Measurements from ENCODE around the gene LRP6. TPM values are rescaled to one million over a fixed set of nuclear protein-coding genes. Genes with fewer than 3 reads are reported as not detected.

The LRP6 gene
- total and polyA plus RNA-seq, 10 of the 15 experiments (the other 5 are each of a cell fraction or from before 2014, with no cell fraction given), result 1.5 to 14.9 (median 6.1) TPM

GRCh38 chr12:12157424-12157823 lies 109.4 kb downstream of the LRP6 start (continued):
- TF ChIP-seq CREM (IDR thresholded peaks at IDR 0.05; ENCODE audit: low read depth), result no peak
- TF ChIP-seq POLR2AphosphoS2 (IDR thresholded peaks at IDR 0.05; ENCODE audit: low read depth, low read length), result no peak
- TF ChIP-seq, protein P1, sequence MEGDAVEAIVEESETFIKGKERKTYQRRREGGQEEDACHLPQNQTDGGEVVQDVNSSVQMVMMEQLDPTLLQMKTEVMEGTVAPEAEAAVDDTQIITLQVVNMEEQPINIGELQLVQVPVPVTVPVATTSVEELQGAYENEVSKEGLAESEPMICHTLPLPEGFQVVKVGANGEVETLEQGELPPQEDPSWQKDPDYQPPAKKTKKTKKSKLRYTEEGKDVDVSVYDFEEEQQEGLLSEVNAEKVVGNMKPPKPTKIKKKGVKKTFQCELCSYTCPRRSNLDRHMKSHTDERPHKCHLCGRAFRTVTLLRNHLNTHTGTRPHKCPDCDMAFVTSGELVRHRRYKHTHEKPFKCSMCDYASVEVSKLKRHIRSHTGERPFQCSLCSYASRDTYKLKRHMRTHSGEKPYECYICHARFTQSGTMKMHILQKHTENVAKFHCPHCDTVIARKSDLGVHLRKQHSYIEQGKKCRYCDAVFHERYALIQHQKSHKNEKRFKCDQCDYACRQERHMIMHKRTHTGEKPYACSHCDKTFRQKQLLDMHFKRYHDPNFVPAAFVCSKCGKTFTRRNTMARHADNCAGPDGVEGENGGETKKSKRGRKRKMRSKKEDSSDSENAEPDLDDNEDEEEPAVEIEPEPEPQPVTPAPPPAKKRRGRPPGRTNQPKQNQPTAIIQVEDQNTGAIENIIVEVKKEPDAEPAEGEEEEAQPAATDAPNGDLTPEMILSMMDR (IDR thresholded peaks at IDR 0.05 in 2 of 3, conservative IDR thresholded peaks at IDR 0.05 in 1 of 3; ENCODE audit: control insufficient read depth in 2 of 3, extremely low read depth in 1 of 3, insufficient read depth in 1 of 3, low read depth in 3 of 3, low read length in 3 of 3), result no peak
- TF ChIP-seq BCLAF1 (IDR thresholded peaks at IDR 0.05), result no peak
- no peak for TF ChIP-seq NFYB (IDR thresholded peaks at IDR 0.05; ENCODE audit: insufficient read depth, low read depth, low read length)
- TF ChIP-seq SUPT20H (IDR thresholded peaks at IDR 0.05; ENCODE audit: borderline replicate concordance, control insufficient read depth, low read depth, low read length), result no peak
- TF ChIP-seq YBX1 (IDR thresholded peaks at IDR 0.05), result no peak
- no peak for TF ChIP-seq RB1 (IDR thresholded peaks at IDR 0.05; ENCODE audit: borderline replicate concordance)
- no peak for TF ChIP-seq TBL1XR1 (IDR thresholded peaks at IDR 0.05; ENCODE audit: low read depth, low read length)
- TF ChIP-seq MYB (IDR thresholded peaks at IDR 0.05; ENCODE audit: borderline replicate concordance, low read depth, low read length), result no peak
- no peak for TF ChIP-seq MEF2B (IDR thresholded peaks at IDR 0.05; ENCODE audit: partially characterized antibody, poor library complexity, severe bottlenecking)

Measured in GM12878 (cell line).